CD4-positive, alpha-beta T cell treated with Interleukin-1 beta for 1 hour (primary cell): ENCODE measurements around the gene EOLA1.
"Not testable (repeated sequence)": the region's sequence is repeated elsewhere in the genome, so short reads cannot be mapped to it uniquely, and the experiment has no call there.

Source experiments
- DNase-seq, 2 donors: peaks; one replicate each; pipeline ENCODE4 v3.0.0-alpha.2; 2020 to 2022

The EOLA1 gene

DNA sequence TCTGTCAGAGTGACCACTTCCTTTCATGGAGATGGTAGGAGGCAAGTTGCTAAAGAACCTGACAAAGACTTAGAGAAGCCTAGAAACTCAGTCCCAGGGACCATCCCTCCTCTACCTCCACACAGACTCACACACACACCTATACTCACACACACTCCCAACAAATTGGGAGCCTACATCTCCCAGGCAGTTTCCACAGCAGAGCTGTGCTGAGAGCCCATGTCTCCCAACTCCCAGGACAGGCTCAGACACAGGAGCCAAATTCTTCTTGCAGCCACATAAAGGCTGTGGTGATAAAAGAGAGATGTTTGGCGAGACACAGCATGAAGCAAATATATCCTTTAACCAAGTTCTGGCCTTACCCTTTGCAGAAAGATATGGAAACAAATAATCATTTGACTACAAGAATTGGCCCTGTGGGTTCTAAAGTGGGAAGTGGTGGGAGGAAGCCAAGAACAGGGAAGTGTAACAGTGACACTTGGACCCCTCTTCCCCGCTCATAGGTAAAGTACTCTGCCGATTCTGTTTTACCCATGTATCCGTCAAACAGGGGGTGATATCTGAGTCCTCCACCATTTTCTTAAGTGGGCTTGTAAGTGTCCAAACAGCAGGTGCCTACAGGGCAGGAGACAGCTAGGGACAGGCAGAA, 24.7 kb upstream of the EOLA1 start:
- no peak for DNase-seq

DNA sequence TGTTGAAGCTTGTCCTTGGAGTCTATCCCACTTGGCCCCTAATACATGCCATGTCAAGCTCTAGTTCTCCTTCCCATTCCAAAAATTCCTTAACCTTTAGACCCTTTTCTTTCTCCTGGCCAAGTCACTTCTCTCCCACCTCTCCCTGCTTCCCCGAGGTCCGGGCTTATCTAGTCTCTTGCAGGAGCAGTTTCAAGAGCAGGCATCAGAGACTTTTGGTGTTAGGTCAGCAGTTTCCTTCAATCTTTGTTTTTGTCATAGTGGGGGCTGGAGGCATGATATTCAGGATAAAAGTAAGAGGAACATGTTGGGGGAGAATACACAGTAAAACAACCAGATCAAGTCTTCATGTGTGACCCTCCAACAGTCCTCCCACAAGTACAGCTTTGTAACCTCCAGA, 24.2 kb upstream of the EOLA1 start:
- DNase-seq: no peak

DNA sequence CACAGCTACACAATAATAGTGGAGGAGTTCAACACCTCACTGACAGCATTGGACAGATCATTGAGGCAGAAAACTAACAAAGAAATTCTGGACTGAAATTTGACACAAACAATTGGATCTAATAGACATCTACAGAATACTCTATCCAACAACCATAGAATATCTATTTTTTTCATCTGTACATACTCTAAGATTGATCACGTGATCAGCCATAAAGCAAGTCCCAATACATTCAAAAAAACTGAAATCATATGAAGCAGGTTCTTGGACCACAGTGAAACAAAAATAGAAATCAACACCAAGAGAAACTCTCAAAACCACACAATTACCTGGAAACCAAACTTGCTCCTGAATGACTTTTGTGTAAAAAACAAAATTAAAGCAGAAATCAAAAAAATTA, 23.5 kb upstream of the EOLA1 start:
- no peak for DNase-seq

DNA sequence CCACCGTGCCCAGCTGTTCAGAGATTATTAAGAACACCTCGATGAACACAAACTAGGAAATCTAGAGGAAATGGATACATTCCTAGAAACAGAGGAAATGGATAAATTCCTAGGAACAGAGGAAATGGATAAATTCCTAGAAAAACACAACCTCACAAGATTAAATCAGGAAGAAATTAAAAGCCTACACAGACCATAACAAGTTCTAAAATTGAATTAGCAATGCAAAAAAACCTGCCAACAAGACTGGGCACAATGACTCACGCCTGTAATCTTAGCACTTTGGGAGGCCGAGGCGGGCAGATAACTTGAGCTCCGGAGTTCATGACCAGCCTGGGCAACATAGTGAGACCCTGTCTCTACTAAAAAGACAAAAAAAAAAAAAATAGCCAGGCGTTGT, 22.6 kb upstream of the EOLA1 start:
- DNase-seq: no peak

DNA sequence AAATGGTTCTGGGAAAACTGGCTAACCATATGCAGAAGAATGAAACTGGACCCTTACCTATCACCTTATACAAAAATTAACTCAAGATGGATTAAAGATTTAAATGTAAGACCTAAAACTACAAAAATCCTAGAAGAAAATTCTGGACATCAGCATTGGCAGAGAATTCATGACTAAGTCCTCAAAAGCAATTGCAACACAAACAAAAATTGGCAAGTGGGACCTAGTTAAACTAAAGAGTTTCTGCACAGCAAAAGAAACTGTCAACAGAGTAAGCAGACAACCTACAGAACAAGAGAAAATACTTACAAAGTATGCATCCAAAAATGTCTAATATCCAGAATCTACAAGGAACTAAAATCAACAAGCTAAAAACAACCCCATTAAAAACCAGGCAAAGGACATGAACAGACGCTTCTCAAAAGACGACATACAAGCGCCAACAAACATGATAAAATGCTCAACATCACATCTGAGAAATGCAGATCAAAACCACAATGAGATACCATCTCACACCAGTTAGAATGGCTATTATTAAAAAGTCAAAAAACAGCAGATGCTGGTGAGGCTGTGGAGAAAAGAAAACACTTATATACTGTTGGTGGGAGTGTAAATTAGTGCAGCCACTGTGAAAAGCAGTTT, 20.1 kb upstream of the EOLA1 start:
- not testable (repeated sequence) for DNase-seq

DNA sequence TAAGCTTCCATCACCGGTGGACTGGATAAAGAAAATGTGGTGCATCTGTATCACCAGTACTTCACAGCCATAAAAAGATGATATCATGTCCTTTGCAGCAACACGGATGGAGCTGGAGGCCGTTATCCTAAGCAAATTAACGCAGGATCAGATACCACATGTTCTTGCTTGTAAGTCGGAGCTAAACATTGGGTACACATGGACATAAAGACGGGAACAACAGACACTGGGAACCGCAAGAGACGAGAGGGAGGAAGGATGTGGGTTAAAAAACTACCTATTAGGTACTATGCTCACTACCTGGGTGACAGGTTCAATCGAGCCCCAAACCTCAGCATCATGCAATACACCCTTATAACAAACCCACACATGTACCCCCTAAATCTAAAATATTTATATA, 19.4 kb upstream of the EOLA1 start:
- peak; percentile 36 to 53 for DNase-seq

DNA sequence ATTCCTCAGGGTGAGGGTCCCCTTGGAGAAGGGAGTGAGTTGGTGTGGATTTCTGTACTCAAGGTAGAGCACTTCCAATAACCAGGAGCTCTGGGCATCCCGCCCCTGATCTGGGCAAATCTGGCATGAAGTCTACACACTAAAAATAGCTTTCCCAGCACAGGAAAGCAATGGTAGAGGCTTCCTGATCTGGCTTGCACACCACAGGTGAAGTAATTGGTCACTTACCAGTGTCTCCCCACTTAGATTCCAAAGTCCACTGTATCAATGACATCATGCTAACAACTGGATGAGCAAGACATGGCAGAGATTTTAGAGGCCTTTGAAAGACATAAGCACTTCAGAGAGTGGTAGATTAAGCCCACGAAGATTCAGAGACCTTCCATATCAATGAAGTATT, 17.9 kb upstream of the EOLA1 start:
- DNase-seq: no peak

DNA sequence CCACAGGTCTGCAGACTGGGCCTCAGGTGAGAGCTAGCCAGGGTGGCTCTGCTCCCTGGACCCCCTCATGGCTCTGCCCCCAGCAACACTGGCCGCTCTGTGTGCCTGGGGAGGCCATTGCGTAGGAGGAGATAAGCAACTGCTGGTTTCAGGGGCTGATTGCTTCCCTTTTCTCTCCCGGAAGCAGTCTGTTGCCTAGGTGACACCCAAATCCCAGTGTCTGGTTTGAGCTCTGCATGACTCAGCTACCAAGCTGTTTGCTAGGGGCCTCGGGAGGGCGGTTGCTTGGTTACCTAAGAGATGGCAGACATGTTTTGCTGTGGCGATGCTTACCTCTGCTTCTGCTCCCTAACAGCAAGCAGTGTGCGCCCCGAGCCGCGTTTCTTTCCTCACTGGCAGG, 15.4 kb upstream of the EOLA1 start:
- peak; percentile 84 to 91 for DNase-seq

DNA sequence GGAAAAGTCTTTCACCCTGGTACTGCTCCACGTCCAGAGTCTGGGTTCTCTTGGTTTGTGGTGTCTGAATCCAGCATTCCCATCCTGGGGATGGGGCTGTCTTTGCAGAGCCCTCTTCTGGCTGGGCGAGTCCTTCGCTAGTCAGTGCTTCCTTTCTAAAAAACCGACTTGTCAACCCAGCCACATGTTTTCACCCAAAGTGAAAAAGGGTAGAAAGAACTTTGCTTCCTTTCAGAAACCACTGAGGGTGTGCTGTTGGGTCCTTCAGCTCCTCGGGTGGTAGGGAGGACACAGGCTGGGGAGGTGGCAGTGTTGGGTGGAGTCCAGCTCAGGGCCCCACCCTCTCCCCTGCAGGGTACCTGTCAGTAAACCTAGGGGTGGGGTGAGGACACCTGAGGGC, 14.9 kb upstream of the EOLA1 start:
- peak; percentile 55 to 68 for DNase-seq

DNA sequence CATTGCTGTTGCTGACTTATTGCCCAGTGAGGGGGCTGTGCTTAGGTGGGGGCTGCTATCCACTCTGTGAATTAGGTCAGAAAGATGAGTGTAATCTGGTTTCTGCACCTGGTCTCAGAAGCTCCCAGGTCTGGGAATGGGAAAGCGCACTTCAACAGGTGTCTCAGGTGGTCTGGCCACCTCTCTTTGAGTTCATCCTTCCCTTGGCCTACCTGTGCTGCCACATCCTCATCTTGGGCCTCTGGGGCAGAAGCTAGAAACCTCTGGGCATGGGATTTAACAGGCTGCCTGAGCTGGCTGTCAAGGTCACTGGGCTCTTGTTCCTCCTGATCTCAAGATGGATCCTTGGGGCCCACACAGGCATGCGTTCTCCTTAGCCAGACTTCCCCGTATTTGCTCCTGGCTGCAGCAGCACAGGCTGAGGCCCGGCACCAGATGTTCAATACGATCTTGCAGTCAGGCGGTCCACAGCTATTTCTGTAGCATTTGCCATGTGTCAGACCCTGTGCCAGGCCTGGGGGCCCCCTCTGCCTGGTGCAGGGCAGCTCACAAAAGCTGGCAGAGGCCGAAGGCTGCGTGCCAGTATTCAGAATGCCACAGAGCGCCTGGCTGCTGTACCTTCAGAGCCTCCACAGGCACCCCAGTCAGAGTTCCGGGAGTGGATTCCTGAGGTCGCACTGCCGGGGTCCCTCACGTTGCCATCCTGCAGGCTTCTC, 14.3 kb upstream of the EOLA1 start:
- DNase-seq: not testable (repeated sequence)

DNA sequence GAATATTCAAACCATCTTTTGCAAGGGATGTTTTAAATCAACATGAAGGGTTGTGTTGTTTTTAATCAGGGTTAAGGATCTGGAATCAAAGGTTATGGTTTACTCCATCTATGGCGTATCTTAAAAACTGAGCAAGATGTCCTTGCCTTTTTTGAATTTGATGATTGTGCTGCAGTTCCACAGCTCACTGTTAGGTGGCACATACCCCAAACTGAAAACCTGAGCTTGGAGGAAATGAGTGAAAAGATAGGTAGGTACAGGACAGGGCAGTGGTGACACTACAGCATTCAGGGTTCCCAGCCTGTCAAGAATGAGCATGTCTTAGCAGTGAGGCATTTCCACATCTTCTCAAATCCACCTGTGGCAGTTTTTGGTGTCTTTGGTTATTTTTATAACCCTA, 13.1 kb upstream of the EOLA1 start:
- DNase-seq: peak; percentile 56 to 76

DNA sequence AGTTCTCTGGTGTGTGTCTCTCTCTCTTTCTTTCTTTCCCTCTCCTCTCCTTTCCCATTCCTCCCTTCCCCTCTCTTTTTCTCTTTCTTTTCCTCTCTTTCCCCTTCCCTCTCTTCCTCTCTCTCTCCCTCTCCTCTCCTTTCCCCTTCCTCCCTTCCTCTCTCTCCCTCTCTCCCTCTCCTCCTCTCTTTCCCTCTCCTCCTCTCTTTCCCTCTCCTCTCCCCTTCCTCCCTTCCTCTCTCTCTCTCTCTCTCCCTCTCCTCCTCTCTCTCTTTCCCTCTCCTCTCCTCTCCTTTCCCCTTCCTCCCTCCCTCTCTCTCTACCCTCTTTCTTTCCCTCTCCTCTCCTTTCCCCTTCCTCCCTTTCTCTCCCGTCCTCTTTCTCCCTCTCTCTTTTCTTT, 12.4 kb upstream of the EOLA1 start:
- no peak for DNase-seq

DNA sequence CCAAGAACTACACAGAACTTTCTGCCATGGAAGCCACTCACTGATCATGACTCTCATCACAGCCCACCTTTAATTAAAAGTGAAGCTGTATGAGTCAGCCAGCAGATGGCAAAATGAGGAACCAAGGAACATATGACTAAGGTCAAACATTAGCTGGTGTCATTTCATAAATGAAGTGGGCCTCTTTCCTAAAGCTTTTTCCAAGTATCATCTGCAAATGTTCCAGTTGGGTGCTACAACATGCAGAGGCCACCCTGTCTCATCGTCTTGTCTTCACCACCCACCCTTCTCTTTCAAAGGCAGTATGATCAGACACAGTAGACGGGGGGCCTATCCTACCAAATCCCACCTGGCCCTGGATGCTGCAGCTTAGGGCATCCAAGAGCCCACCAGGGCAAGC, 9.2 kb upstream of the EOLA1 start:
- no peak for DNase-seq

DNA sequence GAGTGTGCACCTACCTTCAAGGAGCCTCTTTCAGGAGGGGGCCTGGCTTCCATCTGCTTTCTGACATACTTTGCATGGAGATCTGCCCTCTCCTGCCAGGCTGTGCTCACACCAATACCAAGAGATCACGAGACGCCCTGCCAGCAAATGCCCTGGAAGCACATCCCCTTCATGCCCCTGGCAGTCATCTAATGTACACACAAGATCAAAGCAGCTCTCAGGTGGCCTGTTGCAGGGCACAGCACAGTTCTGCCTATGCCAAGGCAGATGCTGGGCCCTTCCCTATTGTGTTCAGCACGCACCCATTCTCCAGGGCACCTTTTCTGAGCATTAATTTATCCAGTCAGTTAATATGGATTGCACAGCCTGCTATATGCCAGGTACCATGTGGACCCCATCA, 7.9 kb upstream of the EOLA1 start:
- DNase-seq: not testable (repeated sequence)

DNA sequence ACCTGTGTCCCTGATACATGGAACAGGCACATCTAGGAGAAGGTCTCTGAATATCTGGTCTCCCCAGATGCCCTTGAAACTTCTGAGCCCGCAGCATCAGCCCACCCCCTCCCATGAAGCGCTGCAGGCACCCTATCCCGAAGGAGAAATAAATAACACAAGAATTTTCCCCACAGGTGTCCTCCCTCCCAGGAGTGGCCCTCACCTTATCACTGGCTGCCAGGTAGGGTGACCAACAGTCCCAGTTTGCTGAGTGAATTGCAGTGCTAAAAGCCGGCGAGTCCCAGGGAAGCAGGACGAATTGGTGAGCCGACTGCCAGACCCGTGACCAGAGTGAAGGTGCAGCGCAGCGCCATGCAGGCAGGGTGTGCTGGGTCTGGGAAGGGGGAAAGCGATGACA, 6.8 kb upstream of the EOLA1 start:
- not testable (repeated sequence) for DNase-seq

DNA sequence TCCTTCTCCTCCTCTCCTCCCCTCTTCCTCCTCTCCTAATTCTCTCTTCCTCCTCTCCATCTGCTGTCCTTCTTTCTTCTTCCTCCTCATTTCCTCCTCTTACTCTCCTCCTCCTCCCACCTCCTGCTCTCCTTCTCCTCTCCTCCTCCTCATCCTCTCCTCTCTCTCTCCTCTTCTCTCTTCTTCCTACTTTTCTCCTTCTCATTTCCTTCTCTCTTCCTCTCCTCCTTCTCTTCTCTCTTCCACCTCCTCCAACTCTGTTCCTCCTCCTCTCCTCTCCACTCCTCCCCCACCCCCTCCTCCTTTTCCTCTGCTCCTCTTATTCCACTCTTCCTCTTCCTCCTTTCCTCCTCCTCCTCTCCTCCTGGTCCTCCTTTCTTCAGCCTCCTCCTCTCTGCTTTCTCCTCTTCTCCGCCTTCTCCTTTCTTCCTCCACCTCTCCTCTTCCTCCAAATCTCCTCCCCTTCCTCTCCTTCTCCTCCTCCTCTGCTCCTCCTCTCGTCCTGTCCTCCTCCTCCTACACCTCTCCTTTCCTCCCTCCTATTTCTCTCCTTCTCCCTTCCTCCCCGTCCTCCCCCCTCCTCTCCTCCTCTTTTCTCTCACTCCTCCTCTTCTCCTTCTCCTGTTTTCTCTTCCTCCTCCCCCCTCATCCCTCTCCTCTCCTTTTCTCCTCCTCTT, 5.7 kb upstream of the EOLA1 start:
- not testable (repeated sequence) for DNase-seq

DNA sequence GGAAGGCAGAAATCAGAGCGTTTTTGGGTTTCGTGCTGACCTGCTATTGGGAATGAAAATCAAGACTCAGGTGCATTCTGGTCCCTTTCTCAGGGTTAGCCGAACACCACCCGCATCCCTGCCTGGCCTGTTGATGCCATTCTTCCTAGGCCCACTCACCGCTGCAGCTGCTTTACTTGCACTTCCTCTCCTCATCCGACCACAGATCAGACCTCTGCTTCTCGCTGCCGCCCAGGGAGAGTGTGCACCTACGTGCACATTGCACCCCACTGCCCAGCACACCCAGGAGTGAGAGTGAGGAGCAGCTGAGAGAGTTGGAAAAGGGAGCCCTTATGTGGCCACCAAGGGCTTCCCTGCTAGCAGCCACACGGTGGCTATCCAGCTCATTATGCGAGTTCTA, 3.3 kb upstream of the EOLA1 start:
- not testable (repeated sequence) for DNase-seq

DNA sequence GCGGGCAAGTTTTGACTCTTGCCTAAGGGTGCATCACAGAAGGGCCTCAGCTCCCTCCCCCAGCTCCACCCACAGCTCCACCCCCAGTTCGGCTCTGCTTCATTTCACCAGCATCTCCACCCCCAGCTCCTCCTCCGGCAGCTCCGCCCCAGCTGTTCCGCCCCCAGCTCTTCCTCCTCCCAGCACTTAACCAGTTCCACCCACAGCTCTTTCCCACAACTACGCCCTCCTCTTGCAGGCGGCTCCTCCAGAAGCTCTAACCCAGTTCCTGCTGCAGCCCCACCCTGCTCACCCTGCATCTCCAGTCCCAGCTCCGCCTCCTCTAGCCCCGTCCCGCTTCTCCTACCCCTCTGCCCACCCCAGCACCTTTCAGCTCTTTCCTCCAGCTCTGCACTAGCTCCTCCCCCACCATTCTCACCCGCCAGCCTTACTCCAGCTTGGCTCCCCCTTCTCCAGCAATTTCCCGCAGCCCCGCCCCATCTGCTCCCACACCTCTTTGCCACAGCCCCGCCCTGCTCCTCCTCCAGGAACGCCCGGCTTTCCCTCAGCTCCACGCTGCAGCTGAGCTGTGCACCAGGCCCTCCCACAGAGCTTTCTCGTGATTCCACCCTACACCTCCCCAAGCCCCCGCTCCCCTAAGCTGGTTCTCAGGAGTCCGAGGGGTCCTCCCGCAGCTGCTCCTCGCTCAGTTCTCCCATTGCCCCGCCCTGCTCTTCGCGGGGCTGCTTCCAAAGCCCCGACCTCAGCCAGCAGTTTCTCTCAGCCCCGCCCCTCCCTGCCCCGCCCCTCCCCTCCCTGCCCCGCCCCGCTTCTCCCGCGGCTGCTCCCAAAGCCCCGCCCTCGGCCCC, 1.3 kb upstream of the EOLA1 start:
- peak; percentile 92 to 95 for DNase-seq

DNA sequence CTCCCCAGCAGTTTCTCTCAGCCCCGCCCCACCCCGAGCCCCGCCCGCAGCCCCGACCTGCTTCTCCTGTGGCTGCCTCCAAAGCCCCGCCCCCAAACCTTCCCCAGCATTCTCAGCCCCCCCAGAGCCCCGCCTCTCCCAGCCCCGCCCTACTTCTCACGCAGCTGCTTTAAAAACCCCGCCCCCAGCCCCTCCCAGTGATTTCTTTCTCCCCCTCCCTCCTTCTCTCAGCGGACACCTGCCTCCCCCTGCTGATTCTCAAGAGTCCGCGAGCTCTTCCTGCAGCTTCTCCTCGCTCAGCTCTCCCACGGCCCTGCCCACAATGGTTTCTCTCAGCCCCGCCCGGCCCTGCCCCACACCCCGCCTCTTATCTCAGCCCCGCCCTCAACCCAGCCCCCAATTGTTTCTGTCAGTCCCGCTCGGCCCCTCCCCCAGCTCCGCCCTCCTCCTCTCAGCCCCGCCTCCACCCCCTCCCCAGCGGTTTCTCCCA, 636 bp upstream of the EOLA1 start:
- peak; percentile 89 to 93 for DNase-seq

DNA sequence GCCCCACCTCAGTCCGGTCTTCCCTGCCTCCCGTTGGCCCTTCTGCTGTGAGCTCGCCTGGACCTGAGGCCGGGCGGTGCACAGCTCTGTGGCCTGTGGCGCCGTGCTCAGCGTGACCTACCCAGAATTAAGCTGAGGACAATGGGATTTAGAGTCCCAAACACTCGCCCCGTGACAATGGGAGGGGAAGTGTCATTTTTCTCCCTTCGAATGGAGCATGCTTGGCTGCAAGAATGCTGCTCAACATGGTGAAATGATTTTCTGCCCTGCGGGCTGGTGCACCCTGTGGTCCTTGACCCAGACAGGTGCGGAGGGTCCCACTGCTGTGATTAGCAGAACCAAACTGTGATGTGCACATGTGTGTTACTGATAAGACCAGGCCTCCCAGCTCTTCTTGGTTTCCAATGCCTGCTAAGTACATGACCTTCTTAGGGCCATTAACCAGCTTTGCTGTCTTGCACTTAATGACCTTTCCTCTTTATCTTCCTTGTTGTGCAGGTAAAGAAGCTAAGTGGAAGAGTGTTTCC, 772 bp downstream of the EOLA1 start:
- DNase-seq: no peak

DNA sequence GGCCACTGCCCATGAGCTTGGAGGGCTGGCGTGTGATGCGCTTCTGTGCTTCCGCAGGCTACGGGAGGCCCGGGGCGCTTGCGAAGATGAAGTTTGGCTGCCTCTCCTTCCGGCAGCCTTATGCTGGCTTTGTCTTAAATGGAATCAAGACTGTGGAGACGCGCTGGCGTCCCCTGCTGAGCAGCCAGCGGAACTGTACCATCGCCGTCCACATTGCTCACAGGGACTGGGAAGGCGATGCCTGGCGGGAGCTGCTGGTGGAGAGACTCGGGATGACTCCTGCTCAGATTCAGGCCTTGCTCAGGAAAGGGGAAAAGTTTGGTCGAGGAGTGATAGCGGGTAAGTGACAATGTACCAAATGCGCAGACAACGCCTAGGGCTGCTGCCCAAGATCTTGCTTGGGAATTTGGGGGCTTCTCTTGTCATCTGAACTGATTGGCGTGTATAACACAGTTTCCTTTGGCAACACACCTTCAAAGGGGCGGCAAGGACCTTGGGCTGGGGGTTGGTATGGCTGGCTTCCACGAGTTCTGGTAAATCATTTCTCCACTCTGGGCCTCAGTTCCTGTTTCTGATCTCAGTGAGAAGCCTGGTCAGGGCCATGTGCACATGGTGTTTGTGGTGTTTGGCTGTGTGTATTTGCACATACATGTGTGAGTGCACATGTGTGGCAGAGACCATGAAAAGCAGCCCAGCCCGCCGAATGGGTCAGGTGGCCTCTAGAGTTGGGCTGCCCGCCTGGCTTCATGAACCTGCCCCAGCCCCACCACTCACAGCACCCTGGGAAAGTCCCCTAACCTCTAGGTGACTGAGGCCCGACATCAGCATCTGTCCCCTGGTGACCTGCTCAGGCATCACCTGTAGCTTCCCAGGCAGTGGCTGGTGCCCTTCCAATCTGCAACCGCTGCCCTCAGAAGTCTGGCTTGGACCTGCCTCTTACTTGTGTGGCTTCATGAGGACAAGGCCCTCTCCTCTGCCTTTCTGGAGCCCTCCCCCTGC, 5.0 kb downstream of the EOLA1 start:
- DNase-seq: not testable (repeated sequence)
